Fibroblast of villous mesenchyme (primary cell): ENCODE data around the gene MGLL. TPM values are rescaled to one million over a fixed set of nuclear protein-coding genes. Genes with fewer than 3 reads are reported as not detected.

Experiments used
- DNase-seq: peaks from one replicate; pipeline ENCODE4 v3.0.0-alpha.2; 2010; ENCODE audit warnings: low read depth
- H3K4me3 ChIP-seq: 2 replicates; pipeline ENCODE4 v1.5.1; 2011; ENCODE audit warnings: low read depth, mild to moderate bottlenecking, low read length
- total RNA-seq: library from RNA; depleted of rRNA; stranded (reverse); fragments of >200 nt; gene quantifications from 2 replicates; pipeline ENCODE4 v1.2.3, GENCODE V29; 2012
- TF ChIP-seq, protein P1 (sequence below): IDR thresholded peaks from 2 replicates; pipeline ENCODE4 v1.5.1; 2012; ENCODE audit warnings: low read depth, mild to moderate bottlenecking, low read length; ENCODE audit not compliant: insufficient read depth

The MGLL gene
- total RNA-seq, 1 donor = 141 TPM

- H3K4me3 ChIP-seq = no peak overlapping the region
- TF ChIP-seq, protein P1, sequence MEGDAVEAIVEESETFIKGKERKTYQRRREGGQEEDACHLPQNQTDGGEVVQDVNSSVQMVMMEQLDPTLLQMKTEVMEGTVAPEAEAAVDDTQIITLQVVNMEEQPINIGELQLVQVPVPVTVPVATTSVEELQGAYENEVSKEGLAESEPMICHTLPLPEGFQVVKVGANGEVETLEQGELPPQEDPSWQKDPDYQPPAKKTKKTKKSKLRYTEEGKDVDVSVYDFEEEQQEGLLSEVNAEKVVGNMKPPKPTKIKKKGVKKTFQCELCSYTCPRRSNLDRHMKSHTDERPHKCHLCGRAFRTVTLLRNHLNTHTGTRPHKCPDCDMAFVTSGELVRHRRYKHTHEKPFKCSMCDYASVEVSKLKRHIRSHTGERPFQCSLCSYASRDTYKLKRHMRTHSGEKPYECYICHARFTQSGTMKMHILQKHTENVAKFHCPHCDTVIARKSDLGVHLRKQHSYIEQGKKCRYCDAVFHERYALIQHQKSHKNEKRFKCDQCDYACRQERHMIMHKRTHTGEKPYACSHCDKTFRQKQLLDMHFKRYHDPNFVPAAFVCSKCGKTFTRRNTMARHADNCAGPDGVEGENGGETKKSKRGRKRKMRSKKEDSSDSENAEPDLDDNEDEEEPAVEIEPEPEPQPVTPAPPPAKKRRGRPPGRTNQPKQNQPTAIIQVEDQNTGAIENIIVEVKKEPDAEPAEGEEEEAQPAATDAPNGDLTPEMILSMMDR = no peak
- no peak for DNase-seq
Observed at GRCh38 chr3:127689266-127689860, 133.0 kb downstream of the MGLL start.

DNA sequence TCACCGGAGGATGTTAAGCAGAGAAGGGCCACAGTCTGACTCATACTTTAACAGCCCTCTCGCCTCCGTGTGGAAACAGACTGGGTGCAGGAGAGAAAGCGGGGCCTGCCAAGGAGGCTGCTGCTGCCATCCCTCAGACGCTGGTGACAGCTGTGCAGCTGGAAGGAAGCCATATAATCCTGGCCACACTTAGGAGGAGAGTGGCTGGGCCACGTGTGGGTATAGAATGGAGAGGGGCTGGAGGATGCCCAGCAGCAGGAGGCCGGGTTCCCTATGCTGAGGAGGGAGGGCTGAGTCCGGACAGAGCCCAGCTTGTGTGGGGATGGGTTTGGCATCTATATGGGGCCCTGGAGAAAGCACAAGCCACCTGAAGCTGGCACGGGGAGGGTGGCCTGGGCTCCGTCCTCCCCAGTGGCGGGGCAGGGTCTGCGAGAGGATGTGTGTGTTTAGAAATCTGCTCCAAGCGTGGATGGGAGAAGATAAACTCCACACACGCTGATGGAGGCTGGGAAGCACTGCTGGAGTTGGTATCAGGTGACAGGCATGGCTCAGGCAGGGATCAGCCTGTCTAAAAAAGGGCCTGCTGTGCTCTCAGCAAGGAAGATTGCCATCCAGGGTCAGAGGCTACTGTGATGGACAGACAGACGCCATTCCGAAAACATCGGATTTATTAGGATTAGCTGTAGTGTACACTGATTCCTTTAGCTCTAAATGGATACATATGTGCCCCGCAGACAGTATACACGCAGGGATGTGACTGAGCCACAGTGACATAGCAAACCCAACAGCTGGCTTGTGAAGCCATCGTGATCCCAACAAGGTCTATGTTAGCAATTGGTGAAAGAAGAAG lies 133.7 kb downstream of the MGLL start:
- TF ChIP-seq, protein P1 = no peak
- no peak overlapping the region for H3K4me3 ChIP-seq
- peak; percentile 29 for DNase-seq

GRCh38 chr3:127688022-127688415 lies 134.3 kb downstream of the MGLL start:
- H3K4me3 ChIP-seq = no peak overlapping the region
- TF ChIP-seq, protein P1 = no peak

DNA sequence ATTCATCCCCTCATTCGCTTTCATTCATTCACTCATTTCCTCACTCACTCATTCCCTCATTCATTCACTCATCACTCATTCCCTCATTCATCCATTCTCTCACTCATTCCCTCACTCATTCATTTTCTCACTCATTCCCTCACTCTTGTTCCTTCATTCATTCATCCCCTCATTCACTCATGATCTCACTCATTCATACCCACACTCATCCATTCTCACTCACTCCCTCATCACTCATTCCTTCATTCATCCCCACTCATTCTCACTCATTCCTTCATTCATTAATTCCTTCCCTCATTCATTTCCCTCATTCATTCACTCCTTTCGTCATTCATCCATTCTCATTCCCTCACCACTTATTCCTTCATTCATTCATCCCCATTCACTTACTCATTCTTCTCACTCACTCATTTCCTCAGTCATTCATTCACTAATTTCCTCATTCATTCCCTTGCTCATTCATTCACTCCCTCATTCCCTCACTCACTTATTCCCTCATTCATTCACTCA lies 135.0 kb downstream of the MGLL start:
- H3K4me3 ChIP-seq = no peak overlapping the region
- TF ChIP-seq, protein P1 = no peak
- no peak for DNase-seq

More at GRCh38 chr3:127688022-127688415, 134.3 kb downstream of the MGLL start:
- DNase-seq = no peak

- no peak overlapping the region for H3K4me3 ChIP-seq
- TF ChIP-seq, protein P1 = no peak
- no peak for DNase-seq
Observed at GRCh38 chr3:127686512-127686894, 135.8 kb downstream of the MGLL start.

DNA sequence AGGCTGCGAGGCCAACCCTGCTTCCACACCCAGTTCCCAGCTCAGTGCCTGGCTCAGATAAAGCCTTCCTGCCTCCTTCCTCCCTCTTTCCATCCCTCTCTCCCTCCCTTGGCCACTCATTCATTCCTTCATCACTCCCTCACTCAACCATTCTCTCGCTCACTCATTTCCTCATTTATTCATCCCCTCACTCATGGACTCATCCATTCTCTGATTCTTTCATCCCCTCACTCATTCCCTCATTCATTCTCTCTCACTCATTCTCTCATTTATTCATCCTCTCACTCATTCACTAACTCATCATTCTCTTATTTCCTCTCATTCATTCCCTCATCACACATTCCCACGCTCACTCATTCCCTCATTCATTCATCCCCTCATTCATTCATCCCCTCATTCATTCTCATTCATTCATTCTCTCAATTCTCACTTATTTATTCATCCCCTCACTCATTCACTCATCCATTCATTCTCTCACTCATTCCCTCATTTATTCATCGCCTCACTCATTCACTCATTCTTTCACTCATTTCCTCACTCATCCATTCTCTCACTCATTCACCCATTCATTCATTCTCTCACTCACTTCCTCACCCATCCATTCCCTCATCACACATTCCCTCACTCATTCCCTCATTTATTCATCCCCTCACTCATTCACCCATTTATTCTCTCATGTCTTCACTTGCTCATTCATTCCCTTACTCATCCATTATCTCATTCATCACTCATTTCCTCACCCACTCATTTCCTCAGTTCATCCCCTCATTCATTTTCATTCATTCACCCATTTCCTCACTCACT lies 136.4 kb downstream of the MGLL start:
- DNase-seq = no peak
- TF ChIP-seq, protein P1 = no peak
- H3K4me3 ChIP-seq = no peak overlapping the region
